Measurements from ENCODE around the gene GABARAP. TPM values are rescaled to one million over a fixed set of nuclear protein-coding genes. Genes with fewer than 3 reads are reported as not detected.

The GABARAP gene
- total RNA-seq, 6 experiments from 2014 or later: 238 to 330 (median 244) TPM

DNA sequence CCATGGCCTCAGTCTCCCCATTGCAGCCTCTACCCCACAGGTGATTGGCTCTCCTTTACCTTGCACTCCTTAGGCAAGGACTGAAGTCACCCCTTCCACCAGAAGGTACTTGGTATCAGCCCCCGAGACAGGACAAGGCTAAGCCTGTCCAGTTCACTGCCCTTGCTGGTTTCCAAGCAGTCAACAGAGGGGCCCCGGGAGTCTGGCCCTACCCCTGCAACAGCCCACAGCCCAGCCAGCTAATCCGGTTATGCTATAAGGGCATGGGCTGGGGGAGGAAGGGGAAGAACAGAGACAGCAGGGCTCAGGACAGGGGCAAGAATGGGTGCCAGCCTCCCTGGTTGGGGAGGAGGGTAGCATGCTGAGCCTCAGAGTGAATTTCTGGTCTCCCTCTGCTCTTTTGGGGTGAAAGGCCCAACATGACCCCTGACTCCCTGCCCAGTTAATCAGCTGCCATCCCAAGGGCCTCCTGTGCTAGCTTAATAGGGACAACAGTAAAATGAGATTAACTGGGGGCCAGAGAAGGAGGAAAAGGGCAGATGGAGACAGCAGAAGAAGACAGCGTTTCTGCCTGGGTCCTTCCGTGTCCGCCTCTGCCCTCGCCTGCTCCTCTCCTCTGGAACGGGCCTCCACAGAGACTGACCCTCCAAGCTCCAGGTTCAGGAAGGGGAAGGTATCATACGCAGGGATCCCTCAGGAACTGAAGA, 33.3 kb downstream of the GABARAP start:
- Histone ChIP-seq H3K4me1 (peaks cover 0 to 8% (median under 1%) of the 10 kb centered on the region in 4 donors), H3K9me3 (no peaks in the 10 kb centered on the region), H3K27me3 (no peaks in the 10 kb centered on the region), H3K36me3 (no peaks in the 10 kb centered on the region), H3K4me3 (no peak overlapping the region), H3K27ac (no peak overlapping the region)
- 85% methylated on average over 6 of the region's 9 CpGs for WGBS (ENCODE audit: insufficient coverage, low coverage, low lambda C conversion rate, missing lambda C conversion rate)
- DNase-seq: no peak
- ATAC-seq: no peak
- TF ChIP-seq POLR2A (IDR thresholded peaks at IDR 0.05) (no peak), CTCF (IDR thresholded peaks at IDR 0.05) (no peak)
- intact Hi-C loops (cut with DNase I): no loop called here

DNA sequence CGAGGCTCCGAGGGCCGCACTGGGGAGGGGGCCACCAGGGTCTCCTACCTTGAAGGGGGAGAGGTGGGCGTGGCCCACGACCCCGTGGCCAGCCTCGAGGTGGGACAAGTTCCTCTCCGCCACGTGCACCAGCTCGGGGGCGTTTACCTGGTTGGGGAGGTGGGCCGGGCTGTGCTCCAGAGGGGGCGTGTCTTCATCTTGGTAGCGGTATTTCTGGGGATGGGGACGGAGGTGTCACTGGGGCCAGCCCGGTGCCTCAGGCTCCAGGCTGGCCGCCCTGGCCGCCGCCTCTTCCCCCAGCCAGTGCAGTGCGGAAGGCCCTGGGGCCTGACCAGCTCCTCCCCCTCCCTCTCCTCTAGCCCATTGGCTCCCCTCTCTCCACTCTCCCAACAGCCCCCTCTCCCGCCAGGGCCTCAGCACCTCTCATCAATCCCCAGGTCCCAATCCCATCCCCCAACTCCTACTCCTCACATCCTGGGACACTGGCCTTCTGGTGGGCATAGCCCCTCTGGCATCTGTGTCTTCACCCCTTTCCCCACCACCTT, 34.1 kb downstream of the GABARAP start:
- no peak for TF ChIP-seq POLR2A (IDR thresholded peaks at IDR 0.05)
- no peak for TF ChIP-seq CTCF (IDR thresholded peaks at IDR 0.05)
- Histone ChIP-seq H3K4me1 (peaks cover 0 to 5% (median 0%) of the 10 kb centered on the region in 4 donors), H3K36me3 (no peaks in the 10 kb centered on the region), H3K4me3 (no peak overlapping the region), H3K9me3 (no peaks in the 10 kb centered on the region), H3K27ac (no peak overlapping the region), H3K27me3 (no peaks in the 10 kb centered on the region)
- WGBS (ENCODE audit: insufficient coverage, low coverage, low lambda C conversion rate, missing lambda C conversion rate): 45% methylated on average over 2 of the region's 21 CpGs
- DNase-seq: peak in 1 of 3 donors; percentile 45
- no peak for ATAC-seq
- intact Hi-C loops (cut with DNase I): no loop called here

- Histone ChIP-seq H3K4me3 (no peak overlapping the region), H3K4me1 (peaks cover 0 to 5% (median 0%) of the 10 kb centered on the region in 4 donors), H3K27me3 (no peaks in the 10 kb centered on the region), H3K36me3 (peaks cover 0 to 4% (median 0%) of the 10 kb centered on the region in 4 donors), H3K27ac (no peak overlapping the region), H3K9me3 (no peaks in the 10 kb centered on the region)
- no peak for TF ChIP-seq CTCF (IDR thresholded peaks at IDR 0.05)
- TF ChIP-seq POLR2A (IDR thresholded peaks at IDR 0.05): no peak
- no peak for DNase-seq
- WGBS (ENCODE audit: insufficient coverage, low coverage, low lambda C conversion rate, missing lambda C conversion rate): 88% methylated on average over 21 of the region's 24 CpGs
- no peak for ATAC-seq
- intact Hi-C loops (cut with DNase I): no loop called here
These were observed 34.9 kb downstream of the GABARAP start for GRCh38 chr17:7207120-7208001.

- H3K4me1 ChIP-seq: peaks cover 0 to 5% (median 0%) of the 10 kb centered on the region in 4 donors
- no peak for ATAC-seq
- H3K27me3 ChIP-seq: no peaks in the 10 kb centered on the region
- peaks cover 0 to 5% (median 0%) of the 10 kb centered on the region in 4 donors for H3K36me3 ChIP-seq
- peak overlapping the region in 2 of 3 donors; percentile 38 to 45 for H3K4me3 ChIP-seq
- H3K9me3 ChIP-seq: no peaks in the 10 kb centered on the region
- TF ChIP-seq CTCF (IDR thresholded peaks at IDR 0.05) (no peak), POLR2A (IDR thresholded peaks at IDR 0.05) (no peak)
- DNase-seq: no peak
- H3K27ac ChIP-seq: no peak overlapping the region
- 63% methylated on average over 13 of the region's 15 CpGs for WGBS (ENCODE audit: insufficient coverage, low coverage, low lambda C conversion rate, missing lambda C conversion rate)
- intact Hi-C loops (cut with DNase I): no loop called here
These were observed 36.7 kb downstream of the GABARAP start for GRCh38 chr17:7205561-7205960.
